NB4 (cell line): Measurements from ENCODE around the gene CLASP1.

Experiments used
- MAX ChIP-seq: IDR thresholded peaks from 2 replicates; pipeline ENCODE4 v1.6.1; 2011; ENCODE audit warnings: low read depth, low read length
- MYC ChIP-seq: IDR thresholded peaks from 2 replicates; pipeline ENCODE4 v1.6.1; 2011; ENCODE audit warnings: low read depth, low read length
- POLR2A ChIP-seq: IDR thresholded peaks from 2 replicates; pipeline ENCODE4 v1.6.1; 2011; ENCODE audit warnings: mild to moderate bottlenecking; ENCODE audit not compliant: insufficient read length; ENCODE audit errors: extremely low read depth
- TF ChIP-seq, protein P1 (sequence below): IDR thresholded peaks from one replicate; pipeline ENCODE4 v1.5.1; 2012; ENCODE audit warnings: low read depth, low read length

GRCh38 chr2:121471532-121472469 is 177.5 kb downstream of the CLASP1 start:
- TF ChIP-seq POLR2A: no peak
- TF ChIP-seq, protein P1, sequence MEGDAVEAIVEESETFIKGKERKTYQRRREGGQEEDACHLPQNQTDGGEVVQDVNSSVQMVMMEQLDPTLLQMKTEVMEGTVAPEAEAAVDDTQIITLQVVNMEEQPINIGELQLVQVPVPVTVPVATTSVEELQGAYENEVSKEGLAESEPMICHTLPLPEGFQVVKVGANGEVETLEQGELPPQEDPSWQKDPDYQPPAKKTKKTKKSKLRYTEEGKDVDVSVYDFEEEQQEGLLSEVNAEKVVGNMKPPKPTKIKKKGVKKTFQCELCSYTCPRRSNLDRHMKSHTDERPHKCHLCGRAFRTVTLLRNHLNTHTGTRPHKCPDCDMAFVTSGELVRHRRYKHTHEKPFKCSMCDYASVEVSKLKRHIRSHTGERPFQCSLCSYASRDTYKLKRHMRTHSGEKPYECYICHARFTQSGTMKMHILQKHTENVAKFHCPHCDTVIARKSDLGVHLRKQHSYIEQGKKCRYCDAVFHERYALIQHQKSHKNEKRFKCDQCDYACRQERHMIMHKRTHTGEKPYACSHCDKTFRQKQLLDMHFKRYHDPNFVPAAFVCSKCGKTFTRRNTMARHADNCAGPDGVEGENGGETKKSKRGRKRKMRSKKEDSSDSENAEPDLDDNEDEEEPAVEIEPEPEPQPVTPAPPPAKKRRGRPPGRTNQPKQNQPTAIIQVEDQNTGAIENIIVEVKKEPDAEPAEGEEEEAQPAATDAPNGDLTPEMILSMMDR: no peak
- TF ChIP-seq MAX: no peak
- TF ChIP-seq MYC: no peak
